Measurements from ENCODE around the gene DHRS12.

The DHRS12 gene

DNA sequence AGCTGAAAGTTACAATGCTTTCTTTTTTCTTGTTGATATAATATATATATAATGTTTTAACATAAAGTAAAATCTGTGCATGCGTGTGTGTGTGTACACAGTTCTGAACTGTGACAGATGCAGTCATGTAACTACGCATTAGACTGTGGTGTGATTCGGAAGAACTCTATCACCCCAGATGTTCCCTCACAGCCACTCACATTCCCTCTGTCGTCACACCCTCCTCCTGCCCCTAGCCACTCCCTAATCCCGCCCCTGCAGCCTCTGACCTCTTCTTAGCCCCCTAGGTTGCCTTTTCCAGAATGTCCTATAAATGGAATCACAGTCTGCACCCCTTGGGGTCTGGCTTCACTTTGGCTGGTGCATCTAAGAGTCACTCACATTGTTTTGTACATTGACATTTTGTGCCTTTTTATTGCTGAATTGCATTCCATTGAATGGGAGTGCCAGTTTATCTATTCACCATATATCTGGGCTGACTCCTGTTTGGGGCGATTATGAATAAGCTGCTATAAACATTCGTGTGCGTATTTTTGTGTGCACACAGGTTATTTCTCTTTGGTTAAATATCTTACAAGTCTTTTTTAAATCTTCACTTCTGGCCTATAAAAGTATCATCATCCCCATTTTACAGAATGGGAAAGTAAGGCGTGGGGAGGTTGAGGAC is 20.4 kb downstream of the DHRS12 start:
- TF ChIP-seq, protein P1, sequence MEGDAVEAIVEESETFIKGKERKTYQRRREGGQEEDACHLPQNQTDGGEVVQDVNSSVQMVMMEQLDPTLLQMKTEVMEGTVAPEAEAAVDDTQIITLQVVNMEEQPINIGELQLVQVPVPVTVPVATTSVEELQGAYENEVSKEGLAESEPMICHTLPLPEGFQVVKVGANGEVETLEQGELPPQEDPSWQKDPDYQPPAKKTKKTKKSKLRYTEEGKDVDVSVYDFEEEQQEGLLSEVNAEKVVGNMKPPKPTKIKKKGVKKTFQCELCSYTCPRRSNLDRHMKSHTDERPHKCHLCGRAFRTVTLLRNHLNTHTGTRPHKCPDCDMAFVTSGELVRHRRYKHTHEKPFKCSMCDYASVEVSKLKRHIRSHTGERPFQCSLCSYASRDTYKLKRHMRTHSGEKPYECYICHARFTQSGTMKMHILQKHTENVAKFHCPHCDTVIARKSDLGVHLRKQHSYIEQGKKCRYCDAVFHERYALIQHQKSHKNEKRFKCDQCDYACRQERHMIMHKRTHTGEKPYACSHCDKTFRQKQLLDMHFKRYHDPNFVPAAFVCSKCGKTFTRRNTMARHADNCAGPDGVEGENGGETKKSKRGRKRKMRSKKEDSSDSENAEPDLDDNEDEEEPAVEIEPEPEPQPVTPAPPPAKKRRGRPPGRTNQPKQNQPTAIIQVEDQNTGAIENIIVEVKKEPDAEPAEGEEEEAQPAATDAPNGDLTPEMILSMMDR (conservative IDR thresholded peaks at IDR 0.05; ENCODE audit: low read depth, low read length), result no peak
- DNase-seq (ENCODE audit: low read depth), result no peak
- no peak overlapping the region for H3K4me3 ChIP-seq (ENCODE audit: low read length)

DNA sequence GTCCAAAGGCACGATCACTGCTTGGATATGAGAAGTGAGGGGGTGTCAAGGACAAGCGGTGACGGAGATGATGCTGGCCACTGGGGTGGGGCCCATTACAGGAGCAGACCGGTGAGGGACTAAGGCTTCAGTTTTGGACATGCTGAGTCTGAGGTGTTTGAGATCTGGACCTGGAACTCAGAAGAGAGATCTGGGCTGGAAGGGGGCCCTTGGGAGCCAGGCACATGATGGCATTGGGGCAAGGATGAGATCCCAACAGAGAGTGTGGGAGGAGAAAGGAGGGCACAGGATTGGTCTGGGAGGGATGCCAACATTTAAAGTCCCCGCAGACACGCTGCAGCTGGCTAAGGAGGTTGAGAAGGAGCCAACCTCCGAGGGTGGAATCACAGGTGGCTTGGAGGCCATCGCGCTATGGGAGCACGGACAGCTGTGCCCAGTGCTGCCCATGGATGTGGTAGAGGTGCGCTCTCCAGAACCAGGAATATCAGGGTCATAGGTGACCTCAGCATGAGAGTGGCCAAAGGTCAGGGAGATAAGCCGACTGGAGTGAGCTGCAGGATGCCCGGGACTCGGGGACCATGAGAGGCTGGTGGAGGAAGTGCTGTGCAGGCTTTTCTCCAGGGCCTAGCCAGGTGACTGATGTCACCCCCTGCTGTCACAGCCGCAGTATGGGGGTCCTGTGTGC is 21.8 kb downstream of the DHRS12 start:
- DNase-seq (ENCODE audit: low read depth), result no peak
- TF ChIP-seq, protein P1 (conservative IDR thresholded peaks at IDR 0.05; ENCODE audit: low read depth, low read length), result no peak
- H3K4me3 ChIP-seq (ENCODE audit: low read length), result no peak overlapping the region

DNA sequence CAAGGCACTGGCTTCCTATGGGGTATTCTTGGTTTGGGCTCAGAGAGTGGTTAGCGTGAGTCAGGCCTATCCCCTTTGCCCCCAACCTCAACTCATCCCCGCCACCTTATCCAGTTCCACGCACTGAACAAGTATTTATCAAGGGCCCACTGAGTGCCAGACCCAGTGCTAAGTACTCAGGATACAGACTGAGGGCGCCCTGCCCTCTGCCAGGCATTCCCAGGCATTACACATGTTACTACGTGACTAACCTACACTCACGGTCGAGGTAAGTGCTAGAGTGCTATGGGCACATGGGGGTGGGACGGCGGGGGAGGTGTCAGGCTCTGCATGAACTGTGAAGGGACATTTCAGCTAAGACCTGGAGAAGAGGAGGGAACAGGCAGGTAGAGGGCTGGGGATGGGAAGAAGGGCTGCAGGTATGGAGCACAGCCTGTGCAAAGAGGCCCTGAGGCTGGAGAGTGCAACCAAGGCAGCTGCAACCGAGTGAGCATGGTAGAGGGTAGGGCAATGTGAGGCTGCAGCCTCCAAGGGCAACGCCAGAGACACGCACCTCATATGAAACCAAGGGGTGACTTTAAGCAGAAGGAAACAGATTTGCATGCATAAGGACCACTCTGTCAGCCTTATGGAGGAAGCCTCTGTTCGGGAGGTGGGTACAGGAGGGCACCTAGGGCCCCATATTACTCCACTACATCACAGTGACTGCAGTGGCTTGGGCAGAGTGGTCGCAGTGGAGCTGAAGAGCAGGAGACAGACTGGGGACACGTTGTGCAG is 22.5 kb downstream of the DHRS12 start:
- no peak overlapping the region for H3K4me3 ChIP-seq (ENCODE audit: low read length)
- no peak for DNase-seq (ENCODE audit: low read depth)
- TF ChIP-seq, protein P1 (conservative IDR thresholded peaks at IDR 0.05; ENCODE audit: low read depth, low read length), result peak; percentile 47

DNA sequence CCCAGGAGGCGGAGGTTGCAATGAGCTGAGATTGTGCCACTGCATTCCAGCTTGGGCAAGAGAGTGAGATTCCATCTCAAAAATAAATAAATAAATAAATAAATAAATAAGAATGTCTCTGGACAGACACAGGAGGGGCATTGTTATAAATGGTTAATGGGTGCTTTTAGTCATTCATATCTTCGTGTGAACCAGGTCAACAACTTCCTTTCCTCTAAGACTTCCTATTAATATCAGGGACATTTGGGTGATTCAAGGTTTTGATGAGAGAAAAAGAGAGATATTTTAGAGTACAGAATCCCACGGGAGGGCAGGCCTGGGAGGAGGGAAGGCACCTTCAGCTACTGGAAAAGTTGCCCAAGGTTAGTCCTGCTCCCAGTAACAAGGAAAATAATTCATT is 23.9 kb downstream of the DHRS12 start:
- TF ChIP-seq, protein P1 (conservative IDR thresholded peaks at IDR 0.05; ENCODE audit: low read depth, low read length), result no peak
- no peak for DNase-seq (ENCODE audit: low read depth)
- no peak overlapping the region for H3K4me3 ChIP-seq (ENCODE audit: low read length)

DNA sequence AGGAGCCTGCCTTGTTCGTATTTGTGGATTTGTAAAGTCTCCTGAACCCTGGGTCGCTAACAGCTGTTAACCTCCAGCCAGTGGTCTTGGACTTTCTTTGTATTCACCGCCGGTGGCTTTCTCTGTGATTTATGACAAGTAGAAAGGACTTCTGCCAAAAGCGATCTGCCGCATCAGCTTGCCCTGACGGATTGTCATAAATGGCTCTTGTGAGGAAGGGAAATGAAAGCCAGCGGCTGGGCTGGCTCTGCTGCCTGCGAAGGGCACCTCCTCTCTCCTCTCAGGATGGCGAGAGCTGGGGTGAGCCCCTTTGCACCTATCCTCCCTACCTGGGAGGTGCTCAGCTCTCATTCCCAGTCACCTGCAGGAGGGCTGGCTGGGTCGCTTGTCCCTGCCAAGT is 25.6 kb downstream of the DHRS12 start:
- no peak overlapping the region for H3K4me3 ChIP-seq (ENCODE audit: low read length)
- TF ChIP-seq, protein P1 (conservative IDR thresholded peaks at IDR 0.05; ENCODE audit: low read depth, low read length), result no peak
- no peak for DNase-seq (ENCODE audit: low read depth)

DNA sequence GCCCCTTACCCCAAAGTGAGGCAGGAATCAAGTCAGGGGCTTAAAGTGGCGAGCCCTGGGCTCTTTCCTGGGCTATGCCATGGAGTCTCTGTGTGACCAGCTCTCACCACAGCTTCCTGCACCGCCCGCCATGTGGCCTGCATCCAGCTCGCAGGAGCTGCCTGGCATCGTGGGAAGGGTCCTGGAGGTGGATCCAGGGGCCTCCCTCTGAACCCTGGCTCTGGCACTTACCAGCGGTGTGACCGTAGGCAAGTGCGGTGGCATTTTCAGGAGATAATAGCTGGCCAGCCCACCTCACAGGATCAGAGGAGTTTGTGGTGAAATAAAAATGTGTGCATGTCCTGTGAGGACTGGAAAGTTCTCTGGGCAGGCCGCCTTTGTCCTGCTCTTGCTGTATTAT is 26.0 kb downstream of the DHRS12 start:
- TF ChIP-seq, protein P1 (conservative IDR thresholded peaks at IDR 0.05; ENCODE audit: low read depth, low read length), result no peak
- no peak overlapping the region for H3K4me3 ChIP-seq (ENCODE audit: low read length)
- DNase-seq (ENCODE audit: low read depth), result no peak

Data from retinal pigment epithelial cell (primary cell).